GM19351 (cell line): Measurements from ENCODE around the gene ILK.

Experiments used
- ATAC-seq: cut with Tn5 transposase; IDR thresholded peaks from one replicate; pipeline ENCODE4 v1.9.1; 2021; ENCODE audit warnings: mild to moderate bottlenecking, moderate library complexity; ENCODE audit not compliant: unreplicated experiment

ILK gene

DNA sequence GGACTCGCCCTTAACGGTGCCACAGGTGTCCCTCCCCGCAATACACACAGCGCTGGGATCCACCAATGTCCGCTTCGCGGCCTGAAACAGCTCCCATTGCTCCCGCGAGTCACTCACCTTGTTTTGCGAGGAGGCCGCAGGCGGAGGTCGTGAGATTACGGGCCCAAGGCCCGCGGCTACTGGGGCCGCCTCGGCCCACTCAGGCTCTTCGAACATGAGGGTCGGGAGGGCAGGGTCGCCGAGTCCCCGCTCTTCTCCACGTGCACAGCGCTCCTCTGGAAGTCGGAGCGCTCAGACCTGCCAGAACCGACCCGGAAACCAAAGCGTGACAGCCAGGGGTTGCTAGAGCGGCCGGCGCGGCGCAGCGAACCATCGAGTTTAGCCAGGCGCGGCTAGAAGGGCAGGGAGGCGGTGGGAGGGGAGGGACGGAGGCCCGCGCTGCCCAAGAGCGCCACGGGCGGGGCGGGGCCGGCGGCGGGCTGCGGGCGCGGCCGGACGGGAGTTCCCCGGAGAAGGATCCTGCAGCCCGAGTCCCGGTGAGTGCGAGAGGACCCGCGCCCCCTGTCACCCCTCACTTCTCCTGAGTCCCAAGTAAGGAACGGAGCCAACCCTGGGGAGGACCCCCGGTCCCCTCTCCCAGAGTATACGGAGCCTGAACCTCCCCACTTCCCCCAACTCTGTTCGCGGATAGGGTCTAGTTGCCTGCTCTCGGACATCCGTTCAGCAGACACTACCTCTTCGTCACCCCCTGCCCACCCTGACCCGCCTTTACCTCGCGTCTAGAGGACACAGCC is at the start of gene ILK, which contains the start of gene RRP8:
Gene ILK (plus strand): TSS at position 488 of the 794 bp plus-strand sequence. CDS start 498 bp downstream, outside the sequence.
Gene RRP8 (minus strand): TSS at position 330 of the 794 bp plus-strand sequence. CDS start 114 bp downstream, at position 216.
- peak; percentile 70 for ATAC-seq

DNA sequence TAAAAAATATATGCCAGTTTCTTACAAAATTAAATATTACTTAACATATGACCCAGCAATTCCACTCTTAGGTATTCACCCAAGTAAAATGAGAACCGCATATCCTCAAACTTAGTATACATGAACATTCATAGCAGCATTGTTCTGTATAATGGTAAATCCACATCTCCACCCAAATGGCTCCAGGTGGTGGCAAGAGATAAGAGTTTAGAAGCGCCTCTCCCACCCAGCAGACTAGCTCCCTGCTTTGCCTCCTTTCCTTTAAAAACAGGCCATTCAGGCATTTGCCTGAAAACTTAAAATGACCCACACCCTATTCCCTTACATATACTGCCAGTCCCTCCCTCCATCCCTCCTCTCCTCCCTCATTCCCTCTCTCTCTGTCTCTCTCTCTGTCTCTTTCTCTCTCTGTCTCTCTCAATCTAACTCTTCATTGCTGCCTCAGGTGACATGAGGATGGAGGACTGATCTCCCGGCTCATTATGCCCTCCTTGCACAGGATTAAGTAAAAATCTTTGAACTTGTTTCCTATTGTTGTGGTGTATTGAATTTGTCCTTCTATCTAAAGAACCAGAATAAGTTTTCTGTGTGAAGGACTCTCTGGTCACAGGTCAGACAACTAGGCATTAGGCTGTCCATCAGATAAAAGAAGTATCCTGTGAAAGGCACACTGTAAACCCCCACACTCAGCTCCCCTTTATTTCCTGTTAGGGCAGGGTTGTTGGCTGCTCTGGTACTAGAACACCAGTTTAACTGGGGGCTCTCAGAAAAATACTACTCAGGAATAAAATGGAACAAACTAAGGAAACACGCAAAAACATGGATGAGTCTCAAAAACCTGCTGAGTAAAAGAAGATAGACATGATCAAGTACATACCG is 48.5 kb upstream of the ILK start:
- no peak for ATAC-seq

DNA sequence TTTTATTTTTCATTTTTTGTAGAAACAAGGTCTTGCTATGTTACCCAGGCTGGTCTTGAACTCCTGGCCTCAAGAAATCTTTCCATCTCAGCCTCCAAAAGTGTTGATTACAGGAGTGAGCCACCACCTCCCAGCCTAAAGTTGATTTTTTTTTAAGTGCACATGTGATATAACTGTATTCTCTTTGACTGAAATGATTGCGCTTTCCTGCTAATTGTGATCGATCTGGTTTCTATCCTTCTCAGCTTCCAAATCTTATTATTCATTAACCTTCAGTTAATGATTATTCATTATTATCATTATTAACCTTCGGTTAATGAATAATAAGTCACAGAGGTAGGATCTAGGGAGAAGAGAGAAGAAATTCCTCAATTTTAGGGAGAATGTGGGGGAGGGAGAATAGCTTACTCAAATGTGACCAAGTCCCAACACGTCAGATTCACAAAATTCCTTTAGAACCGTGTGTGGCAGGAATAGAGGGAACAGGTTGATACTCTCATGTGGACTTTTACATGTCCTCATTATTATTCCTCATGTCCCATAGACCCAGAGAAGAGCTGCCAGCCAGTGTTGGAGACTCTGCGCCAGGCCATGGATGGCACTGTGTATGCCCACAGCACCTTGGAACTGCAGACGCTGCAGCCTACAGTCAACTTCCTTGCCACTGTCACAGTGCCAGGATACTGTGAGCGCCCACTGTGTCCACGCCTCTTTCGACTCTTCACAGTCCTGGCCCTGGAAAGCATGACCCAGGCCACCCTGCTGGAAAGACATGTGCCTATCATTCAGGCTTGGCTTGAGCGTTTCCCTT is 47.2 kb upstream of the ILK start:
- ATAC-seq, result no peak

GRCh38 chr11:6557063-6557462 is 46.5 kb upstream of the ILK start:
- ATAC-seq, result no peak

DNA sequence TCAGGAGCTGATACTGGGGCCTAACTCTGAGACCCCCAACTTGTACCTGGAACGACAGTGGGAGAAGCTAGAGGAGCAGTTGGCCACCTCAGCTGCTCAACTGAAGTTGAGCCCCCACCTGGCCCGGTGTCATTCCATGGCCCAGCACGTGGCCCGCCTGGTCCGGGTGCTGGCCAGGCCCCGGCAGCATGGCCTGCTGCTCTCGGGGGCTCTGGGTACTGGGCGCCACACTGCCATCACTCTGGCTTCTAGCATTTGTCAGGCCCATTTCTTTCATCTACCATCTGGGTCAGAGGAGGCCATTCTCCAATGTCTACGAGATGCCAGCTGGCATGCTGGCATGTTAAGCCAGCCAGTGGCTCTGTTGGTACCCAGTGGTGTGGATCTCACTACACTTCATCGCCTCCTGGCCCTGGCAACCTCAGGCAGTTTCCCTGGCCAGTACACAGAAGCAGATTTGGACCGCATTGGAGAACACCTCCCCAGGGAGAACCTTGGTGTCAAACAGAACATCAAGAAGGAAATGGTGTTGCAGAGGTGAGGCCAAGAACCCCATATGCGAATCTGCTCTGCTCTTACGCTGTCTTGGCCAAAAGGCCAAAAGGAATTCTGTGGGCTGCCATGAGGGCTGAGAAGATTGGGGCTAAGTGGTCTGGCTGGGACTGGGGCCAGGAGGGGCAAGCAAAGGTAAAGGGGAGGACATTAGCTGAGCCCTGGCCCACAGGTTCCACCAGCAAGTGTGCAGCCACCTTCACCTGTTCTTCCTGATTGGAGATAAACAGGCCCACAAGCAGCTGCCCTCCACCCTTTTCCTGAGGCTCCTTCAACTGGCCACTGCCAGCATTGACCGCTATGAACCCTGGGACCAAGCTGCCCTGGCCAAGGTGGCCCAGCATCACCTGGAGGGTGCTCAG is 45.6 kb upstream of the ILK start:
- no peak for ATAC-seq

DNA sequence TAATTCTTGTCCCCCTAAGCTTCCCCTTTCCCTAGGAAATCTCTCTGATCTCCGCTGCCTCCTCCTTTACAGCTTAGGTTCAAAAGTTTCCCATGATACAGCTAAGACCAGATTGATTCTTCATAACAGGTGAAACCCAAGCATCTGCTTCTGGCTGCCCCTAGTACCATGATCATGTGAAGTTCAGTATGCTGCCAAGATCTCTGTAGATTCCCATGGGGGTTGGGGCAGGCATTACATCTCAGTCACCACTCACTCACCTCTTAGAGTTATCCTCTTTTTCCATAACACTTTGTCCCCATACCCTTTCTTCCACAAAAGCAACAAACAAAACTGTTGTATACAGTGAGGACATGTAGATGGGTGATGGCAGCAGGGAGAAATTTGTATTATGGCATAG is 44.2 kb upstream of the ILK start:
- no peak for ATAC-seq

DNA sequence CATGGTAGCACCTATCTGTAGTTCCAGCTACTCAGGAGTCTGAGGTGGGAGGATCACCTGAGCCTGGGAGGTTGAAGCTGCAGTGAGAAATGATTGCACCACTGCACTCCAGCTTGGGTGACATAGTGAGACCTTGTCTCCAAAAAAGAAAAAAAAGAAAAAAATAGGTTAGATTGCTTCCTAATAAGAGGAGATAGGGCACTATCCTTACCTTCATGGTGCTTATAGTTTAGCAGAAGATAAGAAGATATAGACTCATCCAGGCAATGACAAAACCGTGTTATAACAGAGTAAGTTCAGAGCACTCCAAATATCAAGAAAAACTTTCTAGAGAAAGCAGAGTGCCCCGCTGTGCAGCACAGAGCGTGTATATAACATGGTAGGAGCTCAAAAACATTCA is 42.3 kb upstream of the ILK start:
- ATAC-seq, result no peak

- no peak for ATAC-seq
Measured at GRCh38 chr11:6563121-6563619, 40.4 kb upstream of the ILK start.

DNA sequence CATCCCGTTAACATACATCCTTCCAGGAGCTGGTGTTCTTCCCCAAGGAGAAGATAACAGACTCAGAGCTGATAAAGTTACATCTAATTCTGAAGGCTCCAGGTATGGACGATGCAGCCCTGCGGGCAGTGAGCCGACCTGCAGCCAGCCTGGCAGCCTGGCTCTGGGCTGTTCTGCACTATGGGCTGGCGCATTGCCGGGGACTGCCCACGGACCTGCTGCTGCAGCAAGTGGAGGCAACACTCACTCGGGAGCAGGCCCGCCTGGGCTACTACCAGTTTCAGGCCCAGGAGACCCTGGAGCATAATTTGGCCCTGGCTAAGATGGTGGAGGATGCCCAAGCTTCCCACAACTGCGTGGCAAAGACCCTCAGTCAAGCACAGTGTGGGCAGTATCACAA is 39.9 kb upstream of the ILK start:
- ATAC-seq, result no peak

DNA sequence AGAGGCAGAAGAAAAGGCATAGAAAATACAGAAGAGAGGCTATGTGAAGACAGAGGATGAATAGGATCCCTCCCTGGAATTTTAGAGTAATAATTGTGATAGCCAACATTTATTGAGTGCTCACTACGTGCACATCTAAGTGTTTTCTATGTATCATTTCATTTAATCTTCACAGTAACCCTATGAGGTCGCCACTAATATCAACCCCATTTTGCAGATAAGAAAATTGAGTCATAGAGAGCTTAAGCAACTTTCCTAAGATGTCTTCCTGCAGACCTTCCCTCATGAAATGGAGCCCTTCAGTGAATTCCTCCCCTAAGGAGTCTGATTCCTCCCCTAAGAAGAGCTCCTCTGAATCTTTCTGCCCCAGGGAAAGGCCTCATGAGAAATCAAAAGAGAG is 38.2 kb upstream of the ILK start:
- ATAC-seq, result no peak

- ATAC-seq, result no peak
Measured at GRCh38 chr11:6565988-6566703, 37.4 kb upstream of the ILK start.

DNA sequence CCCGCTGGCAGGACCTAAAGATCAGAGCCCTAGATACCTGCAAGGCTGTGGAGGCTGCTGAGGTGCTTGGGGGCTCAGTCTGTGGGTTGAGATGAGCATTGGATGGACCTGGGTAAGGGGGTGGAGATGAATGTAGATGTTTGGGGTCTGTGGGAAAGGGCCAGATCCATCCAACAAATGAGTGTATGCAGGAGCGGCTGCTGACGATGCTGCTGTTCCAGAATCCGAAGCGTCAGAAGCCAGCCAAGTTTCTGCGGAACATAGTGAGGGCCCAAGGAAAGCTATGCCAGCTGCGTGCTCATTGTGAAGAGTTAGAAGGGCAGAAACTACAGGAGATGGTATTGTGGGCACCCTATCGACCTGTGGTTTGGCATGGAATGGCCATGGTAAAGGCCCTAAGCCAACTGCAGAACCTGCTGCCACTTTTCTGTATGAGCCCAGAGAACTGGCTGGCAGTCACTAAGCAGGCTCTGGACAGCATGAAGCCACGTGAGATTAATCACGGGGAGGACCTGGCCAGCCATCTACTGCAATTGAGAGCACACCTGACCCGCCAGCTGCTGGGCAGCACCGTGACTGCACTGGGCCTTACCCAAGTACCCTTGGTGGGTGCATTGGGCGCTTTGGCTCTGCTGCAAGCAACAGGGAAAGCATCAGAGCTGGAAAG is 36.7 kb upstream of the ILK start:
- no peak for ATAC-seq

GRCh38 chr11:6567371-6567745 is 36.2 kb upstream of the ILK start:
- ATAC-seq, result no peak

GRCh38 chr11:6568191-6568918 is 35.2 kb upstream of the ILK start:
- no peak for ATAC-seq

DNA sequence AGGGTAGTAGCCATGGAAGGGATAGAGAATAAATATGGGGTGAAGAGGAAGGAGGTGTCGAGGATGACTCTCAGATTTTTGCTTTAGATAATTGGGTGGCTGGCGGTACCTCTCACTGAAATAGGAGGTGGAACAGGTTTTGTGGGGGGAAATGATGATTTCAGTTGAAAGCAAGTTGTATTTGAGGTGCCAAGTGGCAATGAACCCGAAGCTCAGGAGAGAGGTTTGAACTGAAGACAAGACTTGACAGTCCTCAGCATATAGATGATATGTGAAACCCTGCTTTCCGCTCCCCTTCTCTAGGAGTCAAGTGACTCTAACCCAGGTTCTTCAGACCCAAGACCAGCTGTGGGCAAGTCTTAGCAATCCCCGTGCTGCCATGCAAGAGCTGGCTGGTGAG is 33.9 kb upstream of the ILK start:
- ATAC-seq, result no peak

GRCh38 chr11:6570691-6571427 is 32.7 kb upstream of the ILK start:
- ATAC-seq, result no peak

GRCh38 chr11:6571434-6572008 is 32.1 kb upstream of the ILK start:
- no peak for ATAC-seq
